Nephron progenitor cell (in vitro differentiated cells): ENCODE data around the gene FBXO42.

Experiments
- DNase-seq: peaks from one replicate; pipeline ENCODE4 v3.0.0; 2021
- H3K27ac Mint-ChIP-seq: 2 replicates; pipeline ENCODE4 v1.8.0; 2021; ENCODE audit warnings: mild to moderate bottlenecking, moderate library complexity, mixed read lengths
- H3K27me3 Mint-ChIP-seq: 2 replicates; pipeline ENCODE4 v1.8.0; 2021; ENCODE audit warnings: mild to moderate bottlenecking, low read depth, mixed read lengths; ENCODE audit not compliant: poor library complexity
- H3K36me3 Mint-ChIP-seq: 2 replicates; pipeline ENCODE4 v1.8.0; 2021; ENCODE audit warnings: low read depth, mixed read lengths
- H3K4me1 Mint-ChIP-seq: 2 replicates; pipeline ENCODE4 v1.8.0; 2021; ENCODE audit warnings: mixed read lengths
- H3K4me3 Mint-ChIP-seq: 2 replicates; pipeline ENCODE4 v1.8.0; 2021; ENCODE audit warnings: mild to moderate bottlenecking, moderate library complexity, mixed read lengths
- H3K9me3 Mint-ChIP-seq: 2 replicates; pipeline ENCODE4 v1.8.0; 2021; ENCODE audit warnings: mild to moderate bottlenecking, moderate library complexity, mixed read lengths
- CTCF ChIP-seq: fragments of 200-600 bp; sonication (generic); IDR thresholded peaks from 2 replicates; pipeline ENCODE4 v1.5.0; 2021; ENCODE audit warnings: antibody characterized with exemption

FBXO42 gene

GRCh38 chr1:16231331-16232315, 120.7 kb downstream of the FBXO42 start:
- Mint-ChIP-seq H3K36me3 (no peaks in the 10 kb centered on the region), H3K27ac (no peak overlapping the region), H3K27me3 (peaks cover 49% of the 10 kb centered on the region), H3K4me3 (no peak overlapping the region), H3K9me3 (peaks cover 8% of the 10 kb centered on the region), H3K4me1 (peaks cover 23% of the 10 kb centered on the region)
- TF ChIP-seq CTCF = no peak
- DNase-seq = no peak

- no peak overlapping the region for H3K4me3 Mint-ChIP-seq
- H3K9me3 Mint-ChIP-seq = peaks cover 15% of the 10 kb centered on the region
- H3K36me3 Mint-ChIP-seq = no peaks in the 10 kb centered on the region
- H3K4me1 Mint-ChIP-seq = peaks cover 22% of the 10 kb centered on the region
- no peak for DNase-seq
- no peak for TF ChIP-seq CTCF
- H3K27me3 Mint-ChIP-seq = peaks cover 55% of the 10 kb centered on the region
- H3K27ac Mint-ChIP-seq = no peak overlapping the region
These were observed 121.5 kb downstream of the FBXO42 start for GRCh38 chr1:16230744-16231143.

- Mint-ChIP-seq H3K36me3 (no peaks in the 10 kb centered on the region), H3K27me3 (peaks cover 61% of the 10 kb centered on the region), H3K4me1 (peaks cover 22% of the 10 kb centered on the region), H3K27ac (no peak overlapping the region), H3K4me3 (no peak overlapping the region), H3K9me3 (peaks cover 15% of the 10 kb centered on the region)
- DNase-seq = no peak
- no peak for TF ChIP-seq CTCF
These were observed 122.1 kb downstream of the FBXO42 start for GRCh38 chr1:16229976-16230740.

- H3K4me3 Mint-ChIP-seq = peak overlapping the region; percentile 76
- peaks cover 22% of the 10 kb centered on the region for H3K4me1 Mint-ChIP-seq
- H3K9me3 Mint-ChIP-seq = peaks cover 15% of the 10 kb centered on the region
- H3K27me3 Mint-ChIP-seq = peaks cover 87% of the 10 kb centered on the region
- DNase-seq = peak; percentile 92
- H3K36me3 Mint-ChIP-seq = no peaks in the 10 kb centered on the region
- TF ChIP-seq CTCF = no peak
- H3K27ac Mint-ChIP-seq = no peak overlapping the region
These were observed 125.6 kb downstream of the FBXO42 start for GRCh38 chr1:16226490-16227179.

GRCh38 chr1:16226129-16226489, 126.2 kb downstream of the FBXO42 start:
- Mint-ChIP-seq H3K27ac (no peak overlapping the region), H3K9me3 (peaks cover 15% of the 10 kb centered on the region), H3K4me1 (peaks cover 22% of the 10 kb centered on the region), H3K36me3 (no peaks in the 10 kb centered on the region), H3K4me3 (peak overlapping the region; percentile 76), H3K27me3 (peaks cover 93% of the 10 kb centered on the region)
- no peak for TF ChIP-seq CTCF
- no peak for DNase-seq
